Adipose tissue (tissue), 3 donors: ENCODE results near the gene ECPAS. TPM values are rescaled to one million over a fixed set of nuclear protein-coding genes. Genes with fewer than 3 reads are reported as not detected.
"Not testable (repeated sequence)": the region's sequence is repeated elsewhere in the genome, so short reads cannot be mapped to it uniquely, and the experiment has no call there.

Source experiments
- H3K27ac ChIP-seq: one replicate; pipeline ENCODE4 v1.5.1; 2013; ENCODE audit warnings: low read depth, low read length
- WGBS, 3 donors: extraction: QIAGEN DNeasy Blood & Tissue Kit; methylation state at CpG; one replicate each; pipeline ENCODE4 v1.1.7; 2013; 5-methylcytosine and 5-hydroxymethylcytosine counted together
- polyA plus RNA-seq, 3 donors: library from polyadenylated mRNA; stranded (reverse); fragments of 200-250 nt; gene quantifications; one replicate each; pipeline ENCODE4 v1.2.3, GENCODE V29; 2013
- donor health status: healthy with polysubstance abuse.
- donor health status: Bipolar disorder and iron deficiency.
- donor health status: healthy.

The ECPAS gene
- polyA plus RNA-seq, 3 donors, result 20.9 to 33.1 (median 32.7) TPM

- 68 to 74% (median 74%) methylated on average over 1 of the region's 1 CpG for WGBS, 3 donors
- H3K27ac ChIP-seq, result no peak overlapping the region
Observed at GRCh38 chr9:111381006-111381405, 103.2 kb downstream of the ECPAS start.

- WGBS, 3 donors, result 98 to 100% (median 98%) methylated on average over 3 of the region's 3 CpGs
- H3K27ac ChIP-seq, result no peak overlapping the region
Observed at GRCh38 chr9:111375817-111376564, 108.2 kb downstream of the ECPAS start.

- H3K27ac ChIP-seq, result no peak overlapping the region
- WGBS, 3 donors, result 77 to 99% (median 93%) methylated on average over 2 of the region's 2 CpGs
Observed at GRCh38 chr9:111375062-111375461, 109.1 kb downstream of the ECPAS start.

- H3K27ac ChIP-seq, result no peak overlapping the region
- 95 to 97% (median 96%) methylated on average over 6 of the region's 6 CpGs for WGBS, 3 donors
Observed at GRCh38 chr9:111372297-111372696, 111.9 kb downstream of the ECPAS start.

- 90 to 97% (median 96%) methylated on average over 1 of the region's 1 CpG for WGBS, 3 donors
- no peak overlapping the region for H3K27ac ChIP-seq
Observed at GRCh38 chr9:111366978-111367377, 117.2 kb downstream of the ECPAS start.

GRCh38 chr9:111362526-111362925 is 121.7 kb downstream of the ECPAS start:
- 88 to 96% (median 90%) methylated on average over 5 of the region's 5 CpGs for WGBS, 3 donors
- no peak overlapping the region for H3K27ac ChIP-seq

- 67 to 83% (median 80%) methylated on average over 2 of the region's 2 CpGs for WGBS, 3 donors
- H3K27ac ChIP-seq, result no peak overlapping the region
Observed at GRCh38 chr9:111360881-111361280, 123.3 kb downstream of the ECPAS start.

- WGBS, 3 donors, result 46 to 69% (median 64%) methylated on average over 11 of the region's 11 CpGs
Observed at GRCh38 chr9:111356481-111357244, 127.5 kb downstream of the ECPAS start.

GRCh38 chr9:111352545-111352944 is 131.6 kb downstream of the ECPAS start:
- H3K27ac ChIP-seq, result no peak overlapping the region
- 15 to 72% (median 44%) methylated on average over 2 of the region's 2 CpGs for WGBS, 3 donors

More at GRCh38 chr9:111356481-111357244, 127.5 kb downstream of the ECPAS start:
- H3K27ac ChIP-seq, result no peak overlapping the region

GRCh38 chr9:111350556-111350955 is 133.6 kb downstream of the ECPAS start:
- H3K27ac ChIP-seq, result no peak overlapping the region

- H3K27ac ChIP-seq, result no peak overlapping the region
- WGBS, 3 donors, result 17 to 82% (median 80%) methylated on average over 5 of the region's 5 CpGs
Observed at GRCh38 chr9:111349766-111350165, 134.4 kb downstream of the ECPAS start.

- 16 to 53% (median 48%) methylated on average over 4 of the region's 4 CpGs for WGBS, 3 donors
- H3K27ac ChIP-seq, result no peak overlapping the region
Observed at GRCh38 chr9:111348821-111349271, 135.3 kb downstream of the ECPAS start.

- H3K27ac ChIP-seq, result not testable (repeated sequence)
- 70 to 75% (median 75%) methylated on average over 5 of the region's 5 CpGs for WGBS, 3 donors
Observed at GRCh38 chr9:111334318-111334863, 149.8 kb downstream of the ECPAS start.

GRCh38 chr9:111330124-111330523 is 154.1 kb downstream of the ECPAS start, which contains the start of gene OR2K2:
OR2K2 (minus strand) TSS chr9:111330224; CDS start chr9:111328433, 1,791 bp downstream.
- 61 to 86% (median 85%) methylated on average over 4 of the region's 4 CpGs for WGBS, 3 donors
- no peak within 1 kb of the TSS for H3K27ac ChIP-seq

- no peak overlapping the region for H3K27ac ChIP-seq
- WGBS, 3 donors, result 48 to 68% (median 56%) methylated on average over 3 of the region's 3 CpGs
Observed at GRCh38 chr9:111320631-111321030, 163.6 kb downstream of the ECPAS start.

GRCh38 chr9:111316796-111317195 is 167.4 kb downstream of the ECPAS start:
- WGBS, 3 donors, result 66 to 84% (median 66%) methylated on average over 3 of the region's 3 CpGs
- H3K27ac ChIP-seq, result no peak overlapping the region
